Measurements from ENCODE around the gene PAPPA2.
"Not testable (repeated sequence)": the region's sequence is repeated elsewhere in the genome, so short reads cannot be mapped to it uniquely, and the experiment has no call there.

Gene PAPPA2

DNA sequence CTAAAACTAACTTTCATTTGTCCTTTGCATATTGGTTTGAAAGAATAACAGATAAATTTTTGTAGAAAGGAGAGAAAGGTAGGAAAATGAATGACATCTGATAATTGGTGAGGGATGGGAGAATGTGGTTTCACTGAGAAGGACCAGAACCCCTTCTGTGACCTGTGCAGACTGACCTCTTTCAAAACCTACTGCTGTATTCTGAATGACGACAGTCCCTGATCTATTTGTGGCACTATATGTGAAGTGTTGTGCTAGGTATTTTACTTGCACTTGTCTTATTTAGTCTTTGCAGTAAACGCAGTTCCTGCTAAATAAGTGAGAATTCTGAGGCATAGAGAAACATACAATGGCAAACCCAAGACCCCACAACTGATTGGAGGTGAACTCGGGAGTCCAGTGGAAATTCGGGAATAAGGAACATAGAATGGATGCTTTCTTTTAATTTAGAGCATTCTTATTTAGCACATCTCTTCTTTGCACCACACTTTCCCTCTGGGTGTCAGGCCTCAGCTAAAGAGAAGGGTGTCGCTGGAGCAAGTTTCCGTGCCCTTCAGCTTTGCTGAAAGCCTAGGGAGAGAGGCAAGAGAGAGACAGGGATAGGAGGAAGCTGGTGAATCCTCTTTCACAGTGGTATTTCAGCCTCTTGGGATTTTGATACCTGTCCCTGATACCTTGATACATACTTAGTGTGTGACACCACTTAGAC is 230.2 kb downstream of the PAPPA2 start:
- no peak for DNase-seq (ENCODE audit: low read depth)

DNA sequence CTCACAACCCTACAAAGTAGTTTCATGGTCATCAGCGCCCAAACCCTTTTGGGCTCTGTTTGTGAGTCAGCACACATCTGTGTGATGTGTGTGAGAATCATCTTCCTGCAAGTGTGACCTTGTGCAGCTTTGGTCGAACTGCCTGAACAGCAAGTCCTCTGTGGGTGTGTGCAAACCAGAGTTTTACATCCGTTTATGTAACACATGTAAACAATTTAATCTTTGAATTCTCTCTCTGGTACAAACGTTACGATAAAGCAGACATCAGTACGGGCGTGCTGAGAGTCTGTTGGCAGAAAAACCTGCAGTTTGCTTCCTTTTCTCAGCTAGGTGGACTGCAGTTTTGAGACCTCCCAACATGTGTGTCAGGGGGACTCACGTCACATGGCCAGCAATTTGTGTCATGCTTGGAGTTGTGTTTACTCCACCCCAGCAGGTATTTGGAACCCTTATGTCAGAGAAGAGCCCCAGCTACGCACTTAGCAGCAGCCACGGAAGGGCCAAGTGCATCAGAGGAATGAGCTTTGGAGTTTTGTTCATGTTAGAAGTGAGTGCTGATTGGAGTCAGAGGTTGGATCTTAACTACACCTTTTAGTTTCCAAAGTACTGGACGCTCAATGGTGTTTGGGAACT is 230.8 kb downstream of the PAPPA2 start:
- DNase-seq (ENCODE audit: low read depth), result no peak

DNA sequence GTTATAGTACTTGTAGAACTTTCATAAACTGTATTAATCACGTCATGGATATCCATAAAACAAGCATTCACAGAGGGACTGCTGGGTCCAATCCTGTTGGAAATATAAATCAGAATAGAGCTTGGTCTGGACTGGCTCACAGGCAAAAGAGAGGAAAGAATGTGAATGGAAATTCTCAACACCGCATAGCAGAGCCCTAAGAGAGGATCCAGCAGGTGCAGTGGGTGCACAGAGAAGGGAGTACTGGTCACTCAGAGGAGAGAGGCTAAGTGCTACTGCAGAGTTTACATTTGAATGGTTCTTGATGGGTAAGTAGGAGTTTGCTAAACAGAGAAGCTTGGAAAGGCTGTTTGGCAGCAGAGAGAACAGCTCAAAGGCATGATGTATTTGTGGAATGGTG is 231.7 kb downstream of the PAPPA2 start:
- no peak for DNase-seq (ENCODE audit: low read depth)

DNA sequence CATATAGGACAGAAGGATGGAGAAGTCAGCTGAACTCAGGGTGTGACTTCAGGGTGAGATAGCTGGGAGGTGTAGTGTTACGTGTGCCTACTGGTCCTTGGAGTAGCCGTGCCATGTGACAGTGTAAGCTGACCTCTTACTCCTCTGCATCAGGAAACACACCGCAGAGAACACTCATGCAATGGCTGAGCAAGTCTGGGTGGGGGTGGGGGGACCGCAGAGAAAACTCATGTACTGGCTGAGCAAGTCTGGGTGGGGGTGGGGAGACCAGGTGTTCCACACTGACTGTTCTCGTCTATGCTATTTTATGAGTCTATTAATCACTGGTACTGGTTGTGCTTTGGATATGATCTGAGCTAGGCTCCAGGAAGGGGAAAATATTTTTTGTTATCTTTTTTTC is 233.1 kb downstream of the PAPPA2 start:
- no peak for DNase-seq (ENCODE audit: low read depth)

DNA sequence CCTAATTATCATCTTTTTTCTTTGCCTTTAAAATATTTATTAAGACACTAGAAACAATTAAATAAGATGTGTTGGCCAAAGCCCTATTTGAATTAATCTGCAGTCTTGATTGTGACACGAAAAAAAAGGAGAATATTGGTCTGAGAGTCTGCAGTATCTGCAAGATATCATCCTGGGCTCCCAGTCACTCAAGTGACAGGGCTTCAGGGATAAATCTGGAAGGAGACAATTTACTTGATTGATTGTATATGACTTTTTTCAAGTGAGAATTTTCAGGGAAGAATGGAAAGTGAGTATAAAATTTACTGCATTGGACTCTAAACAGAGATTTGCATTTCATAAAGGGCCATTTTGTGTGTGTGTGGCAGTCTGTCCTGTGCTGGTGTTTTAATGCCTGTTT is 233.7 kb downstream of the PAPPA2 start:
- no peak for DNase-seq (ENCODE audit: low read depth)

DNA sequence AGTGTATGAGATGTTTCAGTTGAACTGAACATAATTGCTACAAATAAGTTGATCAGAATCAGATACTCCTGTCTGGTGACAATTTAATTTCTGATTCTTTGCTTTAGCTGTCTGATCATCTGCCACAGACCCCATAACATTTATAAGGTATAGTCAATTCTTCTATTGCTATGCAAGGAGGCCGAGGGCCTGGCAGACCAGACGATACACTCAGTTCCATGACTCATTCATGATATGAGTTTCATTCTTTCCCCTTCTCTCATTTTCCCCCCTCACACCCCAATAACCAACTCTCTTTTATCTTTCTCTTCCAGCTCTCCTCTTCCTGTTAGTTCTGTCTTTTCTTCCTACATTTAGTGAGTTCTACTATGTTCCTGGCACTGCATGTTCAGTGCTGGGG is 236.8 kb downstream of the PAPPA2 start:
- no peak for DNase-seq (ENCODE audit: low read depth)

DNA sequence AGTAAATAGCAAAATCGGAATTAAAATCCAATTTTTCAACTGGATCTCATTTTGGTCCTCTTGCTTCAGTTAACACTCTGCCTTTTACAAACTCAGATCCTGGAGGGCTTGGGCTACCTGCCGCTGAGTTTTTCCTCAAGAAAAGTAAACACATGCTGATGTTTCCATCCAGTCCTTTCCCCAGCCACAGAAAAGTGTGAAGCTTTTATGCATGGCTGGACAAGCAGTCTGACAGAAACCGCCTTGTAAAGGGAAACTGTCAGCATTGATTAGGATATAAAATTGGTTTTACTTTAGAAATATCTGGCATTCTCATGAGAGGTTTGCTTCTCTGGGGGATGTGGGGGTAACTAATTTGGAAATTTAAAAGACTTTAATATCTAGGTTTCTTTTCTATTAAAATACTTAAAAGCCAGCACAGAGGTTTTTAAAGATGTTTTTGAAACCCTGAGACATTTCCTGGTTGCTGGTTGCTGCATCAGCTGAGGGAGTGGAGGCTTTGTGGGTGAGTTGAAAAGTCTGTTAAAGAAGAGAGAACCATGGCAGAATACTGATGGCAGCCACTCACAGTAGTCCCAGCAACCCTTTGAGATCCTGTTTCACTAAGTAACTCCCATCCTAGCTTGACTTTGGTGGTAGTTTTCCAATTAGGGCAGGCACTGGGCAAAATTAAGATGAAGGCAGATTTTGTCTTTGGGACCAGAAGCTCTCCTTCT is 238.3 kb downstream of the PAPPA2 start:
- DNase-seq (ENCODE audit: low read depth), result no peak

DNA sequence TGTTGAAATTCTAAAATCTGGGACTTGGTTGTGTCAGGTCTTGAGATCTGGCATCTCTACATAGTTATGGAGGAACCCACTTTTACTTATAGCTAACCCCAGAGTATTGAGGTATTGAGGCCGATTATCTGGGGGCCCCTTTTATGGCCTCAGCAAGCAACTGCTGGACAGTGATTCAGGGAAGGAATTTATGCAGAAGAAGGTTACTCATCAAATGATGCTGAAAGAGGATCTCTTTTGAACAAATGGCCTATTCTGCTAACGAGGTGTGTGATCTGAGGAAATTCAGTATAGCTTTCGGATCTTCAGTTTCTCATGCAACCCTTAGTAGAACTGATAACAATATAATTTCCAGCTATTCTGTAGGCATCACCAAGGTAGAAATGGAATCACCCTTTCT is 239.9 kb downstream of the PAPPA2 start:
- DNase-seq (ENCODE audit: low read depth), result no peak

DNA sequence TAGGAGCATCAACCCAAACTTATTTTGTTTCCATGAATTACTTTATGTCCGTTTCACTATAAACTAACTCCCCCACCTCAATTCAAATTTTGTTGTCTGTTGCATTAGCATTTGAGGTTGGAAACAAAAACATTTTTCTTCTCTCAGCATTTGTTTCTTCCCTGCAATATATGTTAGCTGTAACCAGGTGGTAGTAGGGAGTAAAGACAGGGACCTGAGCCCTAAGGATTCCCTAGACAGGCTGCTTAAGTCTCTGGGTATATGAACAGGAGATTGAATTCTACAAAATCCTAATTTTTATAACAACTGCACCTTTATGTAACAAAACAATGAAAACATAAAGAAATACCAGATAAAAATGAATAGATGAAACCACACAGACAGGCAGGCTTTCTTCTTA is 242.6 kb downstream of the PAPPA2 start:
- DNase-seq (ENCODE audit: low read depth), result no peak

DNA sequence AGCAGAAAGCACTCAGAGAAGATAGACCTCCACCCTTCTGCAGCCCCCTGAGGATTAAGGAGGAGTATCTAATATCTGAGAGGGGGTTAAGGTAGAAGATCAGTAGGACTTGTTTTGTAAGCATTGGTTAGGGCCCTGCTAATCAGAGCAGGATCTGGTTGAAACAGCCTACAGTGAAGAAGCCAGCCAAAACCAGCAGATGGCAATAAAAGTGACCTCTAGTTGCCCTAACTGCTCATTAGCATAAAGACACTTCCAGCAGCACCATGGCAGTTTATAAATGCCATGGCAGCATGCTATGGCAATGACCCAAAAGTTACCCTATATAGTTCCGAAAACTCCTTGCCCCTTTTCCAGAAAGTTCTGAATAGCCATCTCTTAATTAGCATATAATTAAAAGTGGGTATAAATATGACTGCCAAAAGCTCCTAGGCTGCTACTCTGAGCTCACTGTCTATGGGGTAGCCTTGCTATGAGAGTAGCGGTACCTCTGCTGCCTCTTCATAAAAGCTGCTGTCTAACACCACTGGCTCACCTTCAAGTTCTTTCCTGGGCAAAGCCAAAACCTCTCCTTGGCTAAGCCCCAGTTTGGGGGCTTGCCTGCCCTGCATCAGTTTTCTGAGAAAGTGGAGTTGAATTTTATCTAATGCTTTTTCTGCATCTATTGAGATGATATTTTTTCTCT is 254.2 kb downstream of the PAPPA2 start:
- DNase-seq (ENCODE audit: low read depth), result no peak

DNA sequence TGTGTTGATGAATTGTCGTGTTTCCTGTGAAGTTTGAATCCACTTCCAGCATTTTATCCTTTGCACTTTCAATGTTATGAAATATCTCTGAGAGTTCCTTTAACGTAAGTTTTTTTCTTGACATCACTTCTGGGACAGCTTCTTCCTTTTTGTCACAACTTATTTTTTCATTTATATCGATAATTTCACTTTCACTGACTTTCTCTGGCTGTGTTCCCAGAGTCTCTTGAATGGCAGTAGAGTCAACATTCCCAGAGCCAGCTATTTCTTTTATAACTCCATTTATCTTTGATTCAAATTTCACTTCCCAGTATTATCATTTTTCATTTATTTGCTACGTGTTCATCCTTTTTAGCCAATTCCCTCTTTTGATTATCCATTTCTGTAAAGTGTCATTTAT is 256.5 kb downstream of the PAPPA2 start:
- DNase-seq (ENCODE audit: low read depth), result no peak

DNA sequence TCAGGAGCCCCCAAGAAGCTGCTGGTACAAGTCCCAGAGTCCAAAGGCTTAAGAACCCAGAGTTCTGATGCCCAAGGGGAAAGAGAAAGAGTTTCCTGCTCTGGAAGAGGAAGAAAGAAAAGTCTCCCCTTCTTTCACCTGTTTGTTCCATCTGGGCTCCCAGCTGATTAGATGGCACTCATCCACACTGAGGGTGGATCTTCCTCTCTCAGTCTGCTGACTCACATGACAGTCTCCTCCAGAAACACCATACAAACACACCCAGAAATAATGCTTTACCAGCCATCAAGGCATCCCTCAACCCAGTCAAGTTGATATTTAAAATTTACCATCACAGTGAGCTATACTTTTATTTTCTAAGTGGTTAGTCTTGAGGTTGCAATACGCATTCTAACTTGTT is 257.9 kb downstream of the PAPPA2 start:
- no peak for DNase-seq (ENCODE audit: low read depth)

DNA sequence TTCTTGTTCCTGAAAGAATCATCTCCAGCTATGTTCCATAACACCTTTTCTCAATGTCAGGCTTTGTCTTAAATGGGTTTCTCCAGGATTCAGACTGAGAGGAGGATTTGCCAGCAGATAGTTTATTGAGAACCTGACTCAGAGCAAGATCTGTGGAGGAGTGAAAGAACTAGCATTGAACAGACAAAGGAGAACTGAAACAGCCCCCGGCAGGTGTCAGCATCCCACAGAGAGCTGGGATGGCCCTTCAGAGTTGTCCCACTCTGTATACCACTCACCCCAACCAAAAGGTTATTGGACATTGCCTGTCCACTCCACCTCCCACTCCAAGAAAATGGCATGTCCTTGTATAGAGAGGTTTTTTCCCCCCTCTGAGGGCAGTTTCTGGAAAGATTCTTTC is 270.7 kb downstream of the PAPPA2 start:
- no peak for DNase-seq (ENCODE audit: low read depth)

DNA sequence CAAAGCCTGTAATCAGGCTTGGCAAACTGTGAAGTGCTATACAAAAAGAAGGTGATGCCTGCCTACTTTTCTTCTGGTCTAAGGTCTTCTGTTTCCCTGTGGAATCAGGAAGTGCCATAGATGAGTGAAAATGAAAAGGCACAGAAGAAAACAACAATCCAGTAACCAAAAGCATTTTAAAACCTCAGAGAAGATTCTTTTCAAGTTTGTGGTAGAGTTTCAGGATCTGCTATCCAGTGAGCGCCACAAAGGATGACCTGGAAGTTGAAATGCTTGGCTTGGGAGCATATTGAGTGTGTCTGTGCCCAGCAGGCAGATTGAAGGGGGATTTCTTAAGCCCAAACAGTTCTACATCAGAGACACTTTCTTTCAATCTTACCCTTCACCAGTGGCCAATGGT is 272.2 kb downstream of the PAPPA2 start:
- no peak for DNase-seq (ENCODE audit: low read depth)

DNA sequence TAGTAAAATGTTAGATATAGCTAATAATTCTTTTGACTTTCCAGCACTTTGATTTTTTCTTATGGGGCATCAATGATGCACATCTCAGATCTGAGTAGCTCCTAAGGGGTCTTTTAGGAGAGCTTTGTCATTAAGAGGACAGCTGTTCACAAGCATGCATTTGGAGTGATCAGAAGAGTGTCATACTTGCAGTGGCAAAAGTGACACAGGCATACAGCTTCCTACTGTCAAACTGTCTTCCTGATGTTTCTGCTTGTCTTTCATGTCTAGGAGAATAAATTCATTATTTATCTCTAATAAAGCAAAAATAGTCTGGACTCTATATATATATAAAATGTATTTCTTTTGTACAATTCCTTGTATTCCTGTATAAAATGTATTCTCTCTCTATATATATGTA is 273.0 kb downstream of the PAPPA2 start:
- DNase-seq (ENCODE audit: low read depth), result no peak

DNA sequence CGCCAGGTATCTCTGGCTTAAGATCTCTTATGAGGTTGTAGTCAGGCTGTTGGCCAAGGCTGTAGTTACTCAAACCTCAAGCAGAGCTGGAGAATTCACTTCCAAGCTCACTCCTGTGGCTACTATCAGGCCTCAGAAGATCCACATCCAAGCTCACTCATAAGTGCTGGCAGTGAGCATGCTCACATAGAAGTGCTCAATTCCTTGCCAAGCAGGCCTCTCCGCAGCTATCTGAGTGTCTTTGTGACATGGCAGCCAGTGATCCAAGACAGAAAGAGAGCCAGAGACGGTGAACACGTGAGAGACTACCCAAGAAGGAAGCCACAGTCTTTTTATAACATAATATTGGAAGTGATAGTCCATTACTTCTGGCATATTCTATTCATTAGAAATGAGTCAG is 278.2 kb downstream of the PAPPA2 start:
- DNase-seq (ENCODE audit: low read depth), result no peak

DNA sequence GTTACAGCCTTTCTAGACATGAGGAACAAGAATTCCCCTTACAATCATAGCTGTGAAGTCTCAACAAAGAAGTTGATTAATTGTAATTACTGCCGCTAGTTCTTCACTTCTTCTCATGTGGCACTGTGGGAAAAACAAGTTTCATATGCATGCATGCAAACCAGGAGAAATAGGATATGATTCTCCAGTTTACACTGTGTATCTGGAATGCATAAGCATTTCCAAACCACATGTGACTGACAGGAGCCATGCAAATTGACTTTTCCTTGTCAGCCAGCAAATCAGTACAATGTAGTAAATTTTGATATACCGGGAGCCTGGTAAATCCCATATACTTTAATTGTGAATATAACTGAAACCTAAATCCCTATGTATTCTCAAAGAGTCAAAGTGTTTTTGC is 279.3 kb downstream of the PAPPA2 start:
- no peak for DNase-seq (ENCODE audit: low read depth)

DNA sequence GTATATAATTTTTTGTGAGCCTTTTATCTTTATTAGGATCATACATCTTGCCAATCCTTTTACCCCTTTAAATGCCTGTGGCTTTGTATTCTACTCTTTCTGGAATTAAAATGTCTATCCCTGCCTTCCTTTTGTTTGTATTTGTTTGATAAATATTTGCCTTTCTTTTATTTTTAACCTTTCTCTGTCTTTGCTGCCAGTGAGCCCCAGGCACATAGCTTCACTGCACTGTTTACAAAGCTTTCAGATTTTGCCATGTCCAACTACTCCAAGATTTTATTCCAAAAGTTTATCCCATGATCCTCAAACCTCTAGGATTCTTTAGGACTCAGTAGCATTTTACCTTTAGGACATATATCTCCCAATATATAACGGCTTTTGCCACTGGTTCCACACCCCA is 281.2 kb downstream of the PAPPA2 start:
- DNase-seq (ENCODE audit: low read depth), result no peak

DNA sequence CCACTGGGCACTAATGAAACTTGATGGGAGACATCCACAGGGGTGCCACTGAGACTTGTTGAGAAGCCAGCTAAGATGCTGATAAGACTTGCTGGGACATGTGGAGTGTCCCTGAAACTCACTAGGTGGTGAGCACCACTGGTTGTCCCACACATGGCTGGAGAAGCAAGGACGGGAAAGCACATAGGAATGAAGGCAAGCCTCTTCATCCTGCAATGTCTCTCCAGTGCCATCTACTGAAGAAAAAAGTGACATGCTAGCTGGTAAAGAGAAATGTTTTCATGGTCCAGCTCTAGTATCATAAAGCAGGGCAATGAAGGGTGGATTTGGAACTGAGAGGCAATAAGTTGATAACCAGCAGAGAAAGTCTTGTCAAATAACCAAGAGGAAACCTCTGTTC is 283.0 kb downstream of the PAPPA2 start:
- no peak for DNase-seq (ENCODE audit: low read depth)

DNA sequence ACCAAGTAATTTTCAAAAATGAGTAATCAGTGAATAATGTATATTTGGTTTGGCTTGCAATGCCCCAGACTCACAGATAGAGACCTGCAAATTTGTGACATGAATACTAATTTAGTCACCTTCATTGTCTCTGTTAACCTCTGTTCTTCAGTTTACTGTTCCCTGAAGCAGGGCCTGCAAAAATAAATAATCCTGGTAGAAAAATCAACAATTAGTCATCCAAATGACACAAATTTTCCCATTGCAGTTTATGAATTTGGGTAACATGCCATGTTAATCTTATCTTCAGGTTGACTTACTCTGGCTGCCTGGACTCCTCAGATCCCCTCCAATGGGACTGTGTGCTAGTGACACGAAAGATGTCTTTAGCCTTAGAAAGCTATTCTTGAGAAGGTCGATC is 289.5 kb downstream of the PAPPA2 start:
- DNase-seq (ENCODE audit: low read depth), result no peak

DNA sequence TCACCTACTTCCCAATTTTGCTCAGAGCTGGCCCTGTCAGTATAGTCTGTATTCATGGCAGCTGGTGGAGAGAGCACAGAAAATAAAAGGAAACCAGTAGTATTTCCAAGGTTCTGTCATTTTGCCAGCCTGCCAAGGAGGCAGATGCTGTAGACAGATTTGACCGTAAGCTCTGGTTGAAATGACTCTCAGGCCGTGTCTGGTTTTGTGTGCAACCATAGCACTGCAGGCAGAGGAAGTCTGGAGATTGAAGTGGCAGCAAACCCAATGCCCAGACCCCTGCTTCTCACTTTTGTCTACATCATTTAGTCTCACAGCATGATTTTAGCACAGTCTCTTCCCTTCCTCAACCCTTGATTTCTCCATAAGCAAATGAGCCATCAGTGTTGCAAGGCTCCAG is 291.7 kb downstream of the PAPPA2 start:
- DNase-seq (ENCODE audit: low read depth), result no peak

DNA sequence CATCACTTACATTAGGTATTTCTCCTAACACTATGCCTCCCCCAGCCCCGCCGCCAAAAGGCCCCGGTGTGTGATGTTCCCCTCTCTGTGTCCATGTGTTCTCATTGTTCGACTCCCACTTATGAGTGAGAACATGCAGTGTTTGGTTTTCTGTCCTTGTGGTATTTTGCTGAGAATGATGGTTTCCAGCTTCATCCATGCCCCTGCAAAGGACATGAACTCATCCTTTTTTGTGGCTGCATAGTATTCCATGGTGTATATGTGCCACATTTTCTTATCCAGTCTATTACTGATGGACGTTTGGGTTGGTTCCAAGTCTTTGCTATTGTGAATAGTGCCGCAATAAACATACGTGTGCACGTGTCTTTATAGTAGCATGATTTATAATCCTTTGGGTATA is 293.8 kb downstream of the PAPPA2 start:
- DNase-seq (ENCODE audit: low read depth), result not testable (repeated sequence)

DNA sequence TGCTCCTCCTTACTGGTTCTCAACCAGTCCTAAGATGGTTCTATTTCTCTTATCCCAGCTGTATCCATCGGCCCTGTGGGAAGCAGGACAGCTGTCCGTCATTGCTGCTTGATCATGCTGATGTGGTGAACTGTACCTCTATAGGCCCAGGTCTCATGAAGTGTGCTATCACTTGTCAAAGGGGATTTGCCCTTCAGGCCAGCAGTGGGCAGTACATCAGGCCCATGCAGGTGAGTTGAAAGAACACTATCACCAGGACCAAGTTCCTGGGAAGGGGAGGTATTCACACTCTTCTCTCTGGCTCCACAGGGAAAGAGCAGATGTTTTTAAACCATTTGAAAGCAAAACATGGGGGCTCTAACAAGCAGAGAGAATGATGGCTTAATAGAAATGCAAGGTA is 302.6 kb downstream of the PAPPA2 start:
- DNase-seq (ENCODE audit: low read depth), result no peak

All from stimulated activated CD8-positive, alpha-beta memory T cell treated with anti-CD3 and anti-CD28 coated beads, Interleukin-15, amount 100 ng/mL, for 1 hour (primary cell).